ENCODE data around the gene ATP10A. TPM values are rescaled to one million over a fixed set of nuclear protein-coding genes. Genes with fewer than 3 reads are reported as not detected.
"Not testable (repeated sequence)": the region's sequence is repeated elsewhere in the genome, so short reads cannot be mapped to it uniquely, and the experiment has no call there.

ATP10A gene
- total RNA-seq, 2 donors from 2014 or later = 16.6 to 22.8 TPM

DNA sequence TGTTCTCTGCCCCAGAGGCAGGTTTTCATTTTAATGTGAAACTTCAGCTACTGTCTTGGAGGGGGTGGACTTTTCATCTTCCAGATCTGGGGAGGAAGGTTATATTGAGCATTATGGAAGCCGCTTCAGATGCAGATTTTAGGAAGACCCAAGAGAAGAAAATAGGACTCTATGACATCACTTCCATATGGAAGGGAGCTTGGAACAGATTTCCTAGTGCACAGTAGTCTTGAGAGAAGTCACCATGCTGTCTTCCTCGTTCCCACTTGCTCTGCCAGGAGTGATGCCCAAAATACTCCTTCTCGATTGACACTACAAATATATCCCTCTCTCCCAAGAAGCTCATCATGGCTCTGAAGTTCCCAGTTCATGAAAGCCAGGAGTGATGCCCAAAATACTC is 197.2 kb downstream of the ATP10A start:
- Mint-ChIP-seq H3K27me3 (peaks cover 14 to 32% of the 10 kb centered on the region in 2 donors), H3K9me3 (no peaks in the 10 kb centered on the region), H3K4me3 (no peak overlapping the region), H3K36me3 (no peaks in the 10 kb centered on the region), H3K27ac (no peak overlapping the region), H3K4me1 (ENCODE audit: low read depth in 2 of 2) (peaks cover 0 to 8% of the 10 kb centered on the region in 2 donors)
- DNase-seq (ENCODE audit: low spot score) (no peak), ATAC-seq (no peak)

GRCh38 chr15:25664761-25665160 is 198.4 kb downstream of the ATP10A start:
- ATAC-seq = no peak
- H3K4me3 Mint-ChIP-seq = no peak overlapping the region
- H3K27ac Mint-ChIP-seq = no peak overlapping the region
- no peak for DNase-seq (ENCODE audit: low spot score)
- no peaks in the 10 kb centered on the region for H3K9me3 Mint-ChIP-seq
- H3K4me1 Mint-ChIP-seq (ENCODE audit: low read depth in 2 of 2) = peaks cover 0 to 4% of the 10 kb centered on the region in 2 donors
- peaks cover 13 to 28% of the 10 kb centered on the region in 2 donors for H3K27me3 Mint-ChIP-seq
- H3K36me3 Mint-ChIP-seq = no peaks in the 10 kb centered on the region

- Mint-ChIP-seq H3K27me3 (peaks cover 16 to 25% of the 10 kb centered on the region in 2 donors), H3K9me3 (no peaks in the 10 kb centered on the region), H3K4me1 (ENCODE audit: low read depth in 2 of 2) (peaks cover 0 to 3% of the 10 kb centered on the region in 2 donors), H3K4me3 (no peak overlapping the region), H3K36me3 (no peaks in the 10 kb centered on the region), H3K27ac (no peak overlapping the region)
- ATAC-seq = no peak
- no peak for DNase-seq (ENCODE audit: low spot score)
Measured at GRCh38 chr15:25663515-25663914, 199.6 kb downstream of the ATP10A start.

DNA sequence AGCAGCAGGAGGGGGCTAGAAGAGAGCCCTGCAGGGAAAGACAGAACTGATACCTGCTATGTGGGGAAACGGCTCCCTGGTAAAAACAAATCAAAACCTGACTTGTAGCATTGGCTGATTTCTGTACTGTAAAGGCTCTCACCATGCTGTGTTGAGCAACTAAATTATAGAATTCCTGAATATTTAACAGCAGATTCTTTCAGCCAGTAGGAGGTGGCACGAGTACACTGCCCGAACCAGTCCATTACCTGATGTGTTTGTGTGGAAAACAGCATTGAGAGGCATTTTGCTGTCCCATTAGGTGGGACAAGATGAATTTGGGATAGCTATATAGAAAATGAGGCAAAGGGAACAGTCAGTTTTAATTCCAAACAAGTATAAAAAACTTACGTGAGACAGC is 201.2 kb downstream of the ATP10A start:
- Mint-ChIP-seq H3K27me3 (peaks cover 16 to 33% of the 10 kb centered on the region in 2 donors), H3K4me1 (ENCODE audit: low read depth in 2 of 2) (peaks cover 0 to 3% of the 10 kb centered on the region in 2 donors), H3K36me3 (no peaks in the 10 kb centered on the region), H3K9me3 (no peaks in the 10 kb centered on the region), H3K27ac (no peak overlapping the region), H3K4me3 (no peak overlapping the region)
- DNase-seq (ENCODE audit: low spot score) (no peak), ATAC-seq (no peak)

DNA sequence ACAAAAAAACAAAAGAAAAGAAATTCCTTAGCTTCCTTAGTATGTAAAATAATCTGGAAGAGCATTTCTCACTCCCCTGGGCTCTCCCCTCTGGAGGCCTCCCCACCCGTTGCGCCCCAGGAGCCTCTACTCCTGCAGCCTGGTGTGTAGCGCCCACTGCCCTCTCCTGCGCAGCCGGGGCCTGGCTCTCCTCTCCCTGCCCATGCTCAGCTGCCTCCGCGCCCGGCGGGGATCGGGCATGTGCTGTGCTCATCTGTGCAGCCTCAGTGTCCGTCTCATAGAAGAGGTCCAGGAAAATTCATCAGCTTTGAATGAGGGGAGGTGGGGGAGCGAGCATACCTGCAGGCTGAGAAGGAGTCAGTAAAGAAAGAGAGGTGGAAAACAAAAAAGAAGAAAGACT is 203.9 kb downstream of the ATP10A start:
- Mint-ChIP-seq H3K4me3 (no peak overlapping the region), H3K36me3 (no peaks in the 10 kb centered on the region), H3K27me3 (peaks cover 14 to 33% of the 10 kb centered on the region in 2 donors), H3K9me3 (no peaks in the 10 kb centered on the region), H3K27ac (no peak overlapping the region), H3K4me1 (ENCODE audit: low read depth in 2 of 2) (peaks cover 0 to under 1% of the 10 kb centered on the region in 2 donors)
- ATAC-seq = peak in 1 of 2 donors; percentile 22
- DNase-seq (ENCODE audit: low spot score) = no peak

GRCh38 chr15:25658560-25658959 is 204.6 kb downstream of the ATP10A start:
- H3K4me3 Mint-ChIP-seq = no peak overlapping the region
- no peaks in the 10 kb centered on the region for H3K4me1 Mint-ChIP-seq (ENCODE audit: low read depth in 2 of 2)
- DNase-seq (ENCODE audit: low spot score) = no peak
- no peaks in the 10 kb centered on the region for H3K36me3 Mint-ChIP-seq
- H3K9me3 Mint-ChIP-seq = no peaks in the 10 kb centered on the region
- H3K27me3 Mint-ChIP-seq = peaks cover 14 to 33% of the 10 kb centered on the region in 2 donors
- no peak for ATAC-seq
- no peak overlapping the region for H3K27ac Mint-ChIP-seq

GRCh38 chr15:25655207-25655948 is 207.7 kb downstream of the ATP10A start:
- Mint-ChIP-seq H3K27ac (no peak overlapping the region), H3K4me3 (no peak overlapping the region), H3K36me3 (no peaks in the 10 kb centered on the region), H3K27me3 (peaks cover 12 to 25% of the 10 kb centered on the region in 2 donors), H3K4me1 (ENCODE audit: low read depth in 2 of 2) (no peaks in the 10 kb centered on the region), H3K9me3 (no peaks in the 10 kb centered on the region)
- no peak for DNase-seq (ENCODE audit: low spot score)
- no peak for ATAC-seq

- Mint-ChIP-seq H3K9me3 (no peaks in the 10 kb centered on the region), H3K27ac (no peak overlapping the region), H3K4me1 (ENCODE audit: low read depth in 2 of 2) (no peaks in the 10 kb centered on the region), H3K27me3 (peaks cover 12 to 34% of the 10 kb centered on the region in 2 donors), H3K36me3 (no peaks in the 10 kb centered on the region), H3K4me3 (no peak overlapping the region)
- DNase-seq (ENCODE audit: low spot score) = no peak
- no peak for ATAC-seq
Measured at GRCh38 chr15:25653371-25653770, 209.8 kb downstream of the ATP10A start.

- Mint-ChIP-seq H3K27ac (no peak overlapping the region), H3K4me1 (ENCODE audit: low read depth in 2 of 2) (no peaks in the 10 kb centered on the region)
Measured at GRCh38 chr15:25652704-25653103, 210.4 kb downstream of the ATP10A start.

DNA sequence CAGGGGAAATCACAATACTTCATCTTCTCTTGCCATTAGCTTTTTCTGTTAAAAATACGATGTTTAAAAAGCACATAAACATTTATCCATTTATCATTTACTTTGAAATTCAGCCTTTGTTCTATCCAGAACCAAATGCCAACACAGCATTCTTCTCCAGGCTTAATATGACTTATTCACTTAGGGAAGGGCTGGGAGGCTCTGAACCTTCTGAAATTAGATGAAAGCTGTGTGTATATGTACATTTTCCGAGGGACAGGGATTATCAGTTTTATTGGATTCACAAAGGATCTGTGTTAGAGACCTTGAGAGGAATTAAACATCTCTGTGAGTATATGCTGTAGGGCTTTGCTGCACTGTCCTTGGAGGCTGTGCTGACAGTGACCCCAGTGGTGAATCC is 213.7 kb downstream of the ATP10A start:
- Mint-ChIP-seq H3K27me3 (peaks cover 18 to 36% of the 10 kb centered on the region in 2 donors), H3K4me3 (no peak overlapping the region), H3K4me1 (ENCODE audit: low read depth in 2 of 2) (no peaks in the 10 kb centered on the region), H3K36me3 (no peaks in the 10 kb centered on the region), H3K9me3 (no peaks in the 10 kb centered on the region), H3K27ac (no peak overlapping the region)
- ATAC-seq (no peak), DNase-seq (ENCODE audit: low spot score) (no peak)

More at GRCh38 chr15:25652704-25653103, 210.4 kb downstream of the ATP10A start:
- no peak overlapping the region for H3K4me3 Mint-ChIP-seq
- DNase-seq (ENCODE audit: low spot score) = no peak
- no peaks in the 10 kb centered on the region for H3K36me3 Mint-ChIP-seq
- no peaks in the 10 kb centered on the region for H3K9me3 Mint-ChIP-seq
- peaks cover 16 to 34% of the 10 kb centered on the region in 2 donors for H3K27me3 Mint-ChIP-seq
- peak; percentile 24 to 64 for ATAC-seq

GRCh38 chr15:25643120-25643519 is 220.0 kb downstream of the ATP10A start:
- H3K27me3 Mint-ChIP-seq = peaks cover 20 to 34% of the 10 kb centered on the region in 2 donors
- no peak for DNase-seq (ENCODE audit: low spot score)

DNA sequence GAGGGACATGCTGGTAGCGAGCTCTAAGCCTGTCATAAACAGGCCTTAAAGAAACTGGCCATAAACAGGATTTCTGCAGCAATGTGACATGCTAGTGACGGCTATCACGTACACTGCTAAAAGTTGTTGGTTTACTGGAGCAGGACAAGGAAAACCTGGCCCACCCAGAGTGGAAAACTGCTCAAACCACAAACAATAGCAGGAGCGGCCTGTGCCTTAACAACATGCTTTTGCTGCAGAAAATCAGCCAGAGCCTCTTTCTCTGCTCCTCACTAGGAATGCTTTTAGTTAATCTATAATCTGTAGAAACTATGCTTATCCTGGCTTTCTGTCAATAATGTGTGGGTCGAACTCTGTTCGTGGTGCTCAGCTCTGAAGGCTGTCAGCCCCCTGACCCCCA is 221.4 kb downstream of the ATP10A start:
- Mint-ChIP-seq H3K9me3 (no peaks in the 10 kb centered on the region), H3K36me3 (no peaks in the 10 kb centered on the region), H3K27ac (no peak overlapping the region), H3K4me1 (ENCODE audit: low read depth in 2 of 2) (no peaks in the 10 kb centered on the region), H3K27me3 (peaks cover 18 to 26% of the 10 kb centered on the region in 2 donors), H3K4me3 (no peak overlapping the region)
- ATAC-seq (no peak), DNase-seq (ENCODE audit: low spot score) (no peak)

More at GRCh38 chr15:25643120-25643519, 220.0 kb downstream of the ATP10A start:
- H3K9me3 Mint-ChIP-seq = no peaks in the 10 kb centered on the region
- no peaks in the 10 kb centered on the region for H3K36me3 Mint-ChIP-seq
- ATAC-seq = no peak
- no peaks in the 10 kb centered on the region for H3K4me1 Mint-ChIP-seq (ENCODE audit: low read depth in 2 of 2)
- no peak overlapping the region for H3K27ac Mint-ChIP-seq
- no peak overlapping the region for H3K4me3 Mint-ChIP-seq

DNA sequence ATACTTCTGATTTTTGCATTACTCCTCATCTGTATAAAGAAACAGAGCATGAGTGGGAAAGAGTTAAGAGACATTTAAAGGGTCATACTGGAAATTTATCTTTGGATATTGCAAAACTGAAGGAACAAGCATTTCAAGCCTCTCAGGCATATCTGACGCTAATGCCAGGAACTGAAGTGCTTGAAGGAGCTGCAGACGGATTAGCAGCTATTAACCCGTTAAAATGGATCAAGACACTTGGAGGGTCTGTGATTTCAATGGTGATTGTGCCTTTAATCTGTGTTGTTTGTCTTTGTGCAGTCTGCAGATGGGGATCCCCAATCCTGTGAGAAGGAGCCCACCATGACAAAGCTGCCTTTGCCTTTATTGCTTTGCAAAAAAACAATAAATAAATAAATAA is 221.8 kb downstream of the ATP10A start:
- ATAC-seq (no peak), DNase-seq (ENCODE audit: low spot score) (no peak)
- peaks cover 20 to 27% of the 10 kb centered on the region in 2 donors for H3K27me3 Mint-ChIP-seq
- H3K4me1 Mint-ChIP-seq (ENCODE audit: low read depth in 2 of 2) = no peaks in the 10 kb centered on the region
- no peak overlapping the region for H3K4me3 Mint-ChIP-seq
- H3K9me3 Mint-ChIP-seq = no peaks in the 10 kb centered on the region
- H3K27ac Mint-ChIP-seq = no peak overlapping the region
- no peaks in the 10 kb centered on the region for H3K36me3 Mint-ChIP-seq

DNA sequence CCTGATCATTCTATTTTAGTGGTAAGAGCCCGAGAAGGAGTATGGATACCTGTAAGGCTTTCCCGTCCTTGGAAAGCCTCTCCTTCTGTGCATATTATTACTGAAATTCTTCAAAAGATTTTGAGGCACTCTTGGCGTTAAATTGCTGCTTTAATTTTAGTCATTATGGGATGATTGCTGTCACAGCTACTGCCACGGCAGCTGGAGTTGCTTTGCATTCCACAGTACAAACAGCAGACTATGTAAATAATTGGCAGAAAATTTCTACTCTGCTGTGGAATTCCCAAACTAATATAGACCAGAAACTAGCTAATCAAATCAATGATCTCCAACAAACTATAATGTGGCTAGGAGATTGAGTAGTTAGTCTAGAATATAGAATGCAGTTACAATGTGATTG is 222.2 kb downstream of the ATP10A start:
- not testable (repeated sequence) for ATAC-seq; H3K36me3 Mint-ChIP-seq; H3K9me3 Mint-ChIP-seq; H3K4me3 Mint-ChIP-seq; H3K4me1 Mint-ChIP-seq (ENCODE audit: low read depth in 2 of 2); DNase-seq (ENCODE audit: low spot score); H3K27ac Mint-ChIP-seq
- H3K27me3 Mint-ChIP-seq = peaks cover 20 to 24% of the 10 kb centered on the region in 2 donors

Data from natural killer cell treated with Interleukin-12 subunit alpha and Interleukin-12 subunit beta and Interleukin-15 and Interleukin-18, amount 100 ng/mL, for 72 hours (primary cell).